B cell (primary cell): ENCODE results near the gene MCEE.
"Not testable (repeated sequence)": the region's sequence is repeated elsewhere in the genome, so short reads cannot be mapped to it uniquely, and the experiment has no call there.

Experiments
- EZH2 ChIP-seq: IDR thresholded peaks from 2 replicates; pipeline ENCODE4 v1.6.1; 2012; ENCODE audit warnings: borderline replicate concordance, low read depth, mild to moderate bottlenecking, moderate library complexity, low read length; ENCODE audit not compliant: insufficient read depth, poor library complexity, severe bottlenecking
- TF ChIP-seq, protein P1 (sequence below): fragments of 200-600 bp; IDR thresholded peaks from one replicate; pipeline ENCODE4 v1.8.0; 2022; ENCODE audit warnings: antibody characterized with exemption, mild to moderate bottlenecking

DNA sequence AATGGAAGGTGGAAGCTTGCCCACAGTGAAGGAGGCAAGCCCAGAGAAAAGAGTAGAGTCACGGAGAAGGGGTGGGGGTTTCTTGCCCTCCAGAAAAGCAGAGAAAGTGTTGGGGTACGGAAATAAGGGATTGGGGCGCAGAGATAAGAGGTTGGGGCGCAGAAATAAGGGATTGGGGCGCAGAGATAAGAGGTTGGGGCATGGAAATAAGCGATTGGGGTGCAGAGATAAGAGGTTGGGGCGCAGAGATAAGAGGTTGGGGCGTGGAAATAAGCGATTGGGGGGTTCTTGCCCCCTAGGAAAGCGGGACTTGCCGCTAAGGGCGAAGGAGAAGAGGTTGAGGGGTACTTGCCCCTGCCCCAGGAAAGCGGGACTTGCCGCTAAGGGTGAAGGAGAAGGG is 40.6 kb downstream of the MCEE start:
- TF ChIP-seq, protein P1, sequence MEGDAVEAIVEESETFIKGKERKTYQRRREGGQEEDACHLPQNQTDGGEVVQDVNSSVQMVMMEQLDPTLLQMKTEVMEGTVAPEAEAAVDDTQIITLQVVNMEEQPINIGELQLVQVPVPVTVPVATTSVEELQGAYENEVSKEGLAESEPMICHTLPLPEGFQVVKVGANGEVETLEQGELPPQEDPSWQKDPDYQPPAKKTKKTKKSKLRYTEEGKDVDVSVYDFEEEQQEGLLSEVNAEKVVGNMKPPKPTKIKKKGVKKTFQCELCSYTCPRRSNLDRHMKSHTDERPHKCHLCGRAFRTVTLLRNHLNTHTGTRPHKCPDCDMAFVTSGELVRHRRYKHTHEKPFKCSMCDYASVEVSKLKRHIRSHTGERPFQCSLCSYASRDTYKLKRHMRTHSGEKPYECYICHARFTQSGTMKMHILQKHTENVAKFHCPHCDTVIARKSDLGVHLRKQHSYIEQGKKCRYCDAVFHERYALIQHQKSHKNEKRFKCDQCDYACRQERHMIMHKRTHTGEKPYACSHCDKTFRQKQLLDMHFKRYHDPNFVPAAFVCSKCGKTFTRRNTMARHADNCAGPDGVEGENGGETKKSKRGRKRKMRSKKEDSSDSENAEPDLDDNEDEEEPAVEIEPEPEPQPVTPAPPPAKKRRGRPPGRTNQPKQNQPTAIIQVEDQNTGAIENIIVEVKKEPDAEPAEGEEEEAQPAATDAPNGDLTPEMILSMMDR: not testable (repeated sequence)
- TF ChIP-seq EZH2: not testable (repeated sequence)
